Activated T-helper 9 cell treated with anti-CD3 and anti-CD28 coated beads, Interleukin-2, amount 50 U/mL, for 16 hours (primary cell): ENCODE measurements around the gene DLGAP5.

ENCODE experiments used
- DNase-seq: peaks from one replicate; pipeline ENCODE4 v3.0.0-alpha.2; 2020; ENCODE audit warnings: low read depth

Gene DLGAP5

DNA sequence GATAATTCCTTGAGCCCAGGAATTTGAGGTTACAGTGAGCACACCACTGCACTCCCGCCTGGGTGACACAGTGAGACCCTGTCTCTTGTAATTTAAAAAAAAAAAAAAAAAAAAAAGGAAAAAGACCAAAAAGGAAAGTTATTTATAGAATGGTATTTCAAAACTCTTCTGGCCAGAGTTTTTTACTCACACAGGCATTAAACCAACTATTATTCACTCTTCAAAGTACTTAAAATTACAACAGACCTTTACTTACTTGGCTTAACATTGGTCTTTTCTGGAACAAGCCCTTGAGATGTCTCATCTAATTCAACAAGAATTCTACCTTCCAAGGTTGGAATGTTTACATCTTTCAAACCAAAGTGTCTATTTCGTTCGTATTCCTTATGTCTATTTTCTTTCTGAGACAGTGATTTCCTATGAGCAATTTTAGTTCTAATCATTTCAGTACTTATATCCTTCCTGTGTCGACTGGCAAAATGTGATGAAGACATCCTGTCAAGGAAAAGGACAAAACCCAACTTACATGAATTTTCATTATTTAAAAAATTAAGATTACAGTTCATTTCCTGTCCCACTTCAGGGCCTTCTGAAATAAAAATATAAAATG is 2.6 kb downstream of the DLGAP5 start:
- no peak for DNase-seq

- no peak for DNase-seq
These were observed 11.0 kb downstream of the DLGAP5 start for GRCh38 chr14:55180434-55180833.

DNA sequence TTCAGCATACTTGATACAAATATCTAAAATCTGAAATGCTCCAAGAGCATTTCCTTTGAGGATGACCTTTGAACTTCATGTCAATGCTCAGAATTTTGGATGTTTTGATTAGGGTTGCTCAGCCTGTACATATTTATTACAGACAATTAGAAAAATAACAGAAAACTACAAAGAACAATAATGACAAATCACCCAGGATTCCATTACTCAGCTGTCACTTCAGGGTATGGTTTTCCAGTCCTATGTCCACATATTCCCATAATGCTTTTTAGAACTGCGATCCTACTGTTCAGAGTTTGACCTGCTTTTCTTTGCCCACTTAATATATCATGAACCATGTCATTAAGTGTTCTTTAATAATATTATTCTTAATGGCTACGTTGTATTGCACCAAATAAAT is 11.4 kb downstream of the DLGAP5 start:
- DNase-seq = no peak

DNA sequence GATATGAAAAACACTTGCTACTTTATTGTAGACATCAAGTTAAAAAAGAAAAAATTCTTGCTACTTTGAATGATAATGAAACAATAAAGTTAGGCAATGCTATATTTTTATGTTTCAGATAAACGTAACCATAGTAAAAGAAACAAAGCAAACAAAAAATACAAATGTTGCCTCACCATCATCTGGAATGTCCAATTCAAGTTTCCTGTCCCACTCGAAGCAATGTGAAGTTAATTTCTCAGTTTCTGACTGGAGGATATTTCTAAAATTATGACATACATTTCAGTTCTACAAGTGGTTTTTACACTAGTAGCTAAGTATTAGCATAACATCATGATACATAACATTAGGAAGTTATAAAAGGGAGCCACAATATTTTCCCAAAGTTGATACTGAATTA is 20.9 kb downstream of the DLGAP5 start:
- DNase-seq = no peak

DNA sequence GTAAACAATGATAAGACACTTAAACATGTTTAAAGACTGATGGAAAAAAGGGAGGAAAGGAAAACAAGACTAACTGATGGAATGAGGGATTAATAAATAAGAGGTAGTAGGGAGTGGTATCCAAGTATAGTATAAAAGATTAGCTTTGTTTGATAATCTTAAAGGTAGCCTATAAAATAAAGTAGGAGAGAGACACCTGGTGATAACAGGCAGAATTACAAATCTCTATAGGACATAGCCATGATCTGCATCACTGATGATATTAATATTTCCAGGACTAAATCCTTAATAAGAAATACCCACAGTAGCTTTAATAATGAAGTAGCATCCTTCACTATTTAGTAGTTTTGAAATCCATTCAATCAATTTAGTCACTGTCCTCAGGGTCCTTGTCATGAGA is 30.4 kb downstream of the DLGAP5 start:
- no peak for DNase-seq

DNA sequence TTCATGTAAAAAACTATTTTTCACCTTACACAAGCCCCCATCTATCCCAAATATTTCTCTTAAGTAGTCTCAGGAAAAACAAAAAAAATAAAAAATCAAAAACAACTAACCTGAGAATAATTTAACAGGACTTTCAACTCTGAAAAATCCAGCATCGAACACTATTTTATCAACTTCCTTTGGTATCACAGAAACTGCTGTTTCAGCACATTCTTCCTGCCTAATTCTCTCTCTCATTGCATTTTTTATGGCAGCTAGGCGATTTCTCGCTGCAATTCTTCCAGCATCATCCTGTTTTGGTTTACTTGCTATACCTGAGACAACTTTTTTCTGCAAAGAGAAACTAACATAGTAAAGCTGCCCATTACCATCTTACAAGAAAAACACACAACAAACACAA is 33.0 kb downstream of the DLGAP5 start:
- DNase-seq = no peak

- no peak for DNase-seq
These were observed 34.3 kb downstream of the DLGAP5 start for GRCh38 chr14:55157080-55157479.

DNA sequence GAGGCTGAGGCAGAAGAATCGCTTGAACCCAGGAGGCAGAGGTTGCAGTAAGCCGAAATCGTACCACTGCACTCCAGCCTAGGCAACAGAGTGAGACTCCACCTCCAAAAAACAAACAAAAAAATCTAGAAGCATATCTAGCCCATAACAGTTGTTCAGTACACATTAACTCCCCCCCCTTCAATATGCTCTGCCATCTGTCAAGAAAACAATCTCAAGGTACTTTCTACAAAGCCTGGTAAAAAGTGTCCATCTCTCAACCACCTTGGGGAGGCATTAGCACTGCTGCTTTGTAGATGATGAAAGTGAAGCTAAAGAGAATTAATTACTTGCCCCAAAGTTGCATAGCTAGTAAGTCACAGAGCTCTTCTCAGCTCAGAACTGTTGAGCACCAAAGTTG is 37.4 kb downstream of the DLGAP5 start:
- no peak for DNase-seq

- no peak for DNase-seq
These were observed 39.2 kb downstream of the DLGAP5 start for GRCh38 chr14:55152052-55152753.

- no peak for DNase-seq
These were observed 39.8 kb downstream of the DLGAP5 start for GRCh38 chr14:55151601-55152000.

- no peak for DNase-seq
These were observed 45.0 kb downstream of the DLGAP5 start for GRCh38 chr14:55146425-55146824.

DNA sequence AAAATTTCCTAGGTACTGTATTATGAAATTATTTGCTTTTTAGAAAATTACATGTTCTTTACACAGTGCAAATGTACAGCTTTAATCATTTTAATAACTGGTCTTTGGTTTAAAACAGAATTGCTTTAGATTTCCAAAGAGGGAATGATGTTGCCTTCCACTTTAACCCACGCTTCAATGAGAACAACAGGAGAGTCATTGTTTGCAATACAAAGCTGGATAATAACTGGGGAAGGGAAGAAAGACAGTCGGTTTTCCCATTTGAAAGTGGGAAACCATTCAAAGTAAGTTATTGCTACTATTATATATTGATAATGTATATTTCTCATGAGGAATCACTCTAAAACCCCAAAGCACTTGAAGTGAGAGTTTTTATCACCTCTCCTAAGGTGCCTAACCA is 48.9 kb downstream of the DLGAP5 start:
- no peak for DNase-seq

DNA sequence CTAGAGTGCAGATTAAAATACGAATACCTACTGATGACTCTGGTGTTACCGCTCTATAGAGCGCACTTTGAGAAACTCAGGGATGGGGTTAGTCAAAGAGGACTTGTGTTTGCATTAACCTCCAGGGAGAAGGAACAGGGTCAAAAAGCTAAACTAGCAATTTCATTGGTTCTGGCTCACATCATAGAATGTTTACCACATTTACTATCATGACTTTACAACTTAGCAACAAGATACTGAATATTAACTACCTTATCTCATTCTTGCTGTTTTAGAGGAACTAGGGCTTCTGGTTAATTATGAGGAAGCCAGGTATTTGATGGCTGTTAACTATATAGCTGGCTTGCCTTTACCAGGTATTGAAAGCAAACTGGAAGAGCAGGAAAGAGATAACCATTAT is 49.6 kb downstream of the DLGAP5 start:
- no peak for DNase-seq

DNA sequence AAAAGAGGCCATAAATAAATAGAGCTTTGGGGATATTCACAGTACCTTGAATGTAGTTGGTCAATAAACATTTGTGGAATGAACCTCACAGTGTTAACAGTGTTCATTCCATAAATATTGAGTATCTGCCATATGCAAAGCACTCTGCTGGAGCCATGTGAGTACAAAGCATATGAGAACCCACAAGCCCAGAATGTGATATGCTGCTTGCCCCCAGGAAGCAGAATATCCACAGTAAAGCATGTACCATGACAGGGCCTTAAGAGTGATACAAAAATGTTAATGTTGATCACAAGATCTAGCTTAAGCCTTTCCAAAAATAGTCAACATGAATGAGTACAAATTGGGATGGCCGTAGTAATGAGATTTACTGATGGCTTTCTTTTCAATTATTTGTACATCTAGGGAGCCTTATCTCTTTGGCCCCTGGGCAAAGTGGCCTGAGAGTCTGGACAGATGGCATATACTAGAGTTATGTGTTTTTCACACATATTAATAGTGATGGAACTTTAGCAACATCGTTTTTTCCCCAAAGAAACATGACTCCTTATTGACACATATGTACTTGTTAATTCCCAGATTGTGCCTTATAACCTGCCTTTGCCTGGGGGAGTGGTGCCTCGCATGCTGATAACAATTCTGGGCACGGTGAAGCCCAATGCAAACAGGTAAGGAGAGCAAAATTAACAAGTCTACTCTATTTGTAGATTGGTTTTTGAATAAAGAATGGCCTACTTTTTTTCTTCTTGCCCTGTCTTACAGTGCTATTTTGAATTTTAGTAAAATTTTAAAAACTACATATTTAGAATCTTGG is 51.5 kb downstream of the DLGAP5 start:
- no peak for DNase-seq

- no peak for DNase-seq
These were observed 52.2 kb downstream of the DLGAP5 start for GRCh38 chr14:55139141-55139540.

GRCh38 chr14:55138091-55138490 is 53.3 kb downstream of the DLGAP5 start:
- no peak for DNase-seq

GRCh38 chr14:55136885-55137786 is 54.2 kb downstream of the DLGAP5 start:
- DNase-seq = no peak

DNA sequence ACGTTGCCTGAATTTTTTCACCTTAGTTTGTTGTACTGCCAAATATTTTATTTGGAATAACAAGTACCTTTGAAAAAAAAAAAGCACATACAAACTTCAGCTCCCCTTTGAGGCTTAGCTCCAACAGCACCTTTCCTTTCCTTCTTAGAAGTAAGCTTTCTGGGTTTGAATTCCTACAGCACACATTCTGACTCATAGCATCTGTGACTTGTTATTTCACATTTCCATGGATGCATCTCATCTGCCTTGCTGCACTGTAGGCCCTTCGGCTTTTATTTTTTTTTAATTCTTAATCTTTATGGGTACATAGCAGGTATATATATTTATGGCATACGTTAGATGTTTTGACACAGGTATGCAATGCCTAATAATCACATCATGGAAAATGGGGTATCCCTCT is 55.1 kb downstream of the DLGAP5 start:
- DNase-seq = no peak

DNA sequence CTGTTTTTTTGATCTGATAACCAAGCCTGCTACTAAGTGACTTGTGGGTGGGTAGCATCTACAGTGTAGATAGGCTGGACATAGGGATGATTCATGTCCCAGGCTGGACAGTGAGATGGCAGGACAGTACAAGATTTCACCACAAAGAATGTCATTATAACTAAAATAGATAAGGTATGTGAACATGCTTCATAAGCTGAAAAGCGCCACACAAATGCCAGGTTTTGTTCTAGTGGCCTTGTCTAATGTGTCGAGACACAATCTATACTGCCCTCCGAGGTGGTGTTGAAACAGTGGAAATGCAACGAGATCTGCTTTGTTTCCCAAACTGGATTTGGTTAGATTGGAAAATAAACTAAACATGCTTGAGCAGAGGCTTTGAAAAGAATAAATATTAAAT is 58.0 kb downstream of the DLGAP5 start:
- DNase-seq = no peak

DNA sequence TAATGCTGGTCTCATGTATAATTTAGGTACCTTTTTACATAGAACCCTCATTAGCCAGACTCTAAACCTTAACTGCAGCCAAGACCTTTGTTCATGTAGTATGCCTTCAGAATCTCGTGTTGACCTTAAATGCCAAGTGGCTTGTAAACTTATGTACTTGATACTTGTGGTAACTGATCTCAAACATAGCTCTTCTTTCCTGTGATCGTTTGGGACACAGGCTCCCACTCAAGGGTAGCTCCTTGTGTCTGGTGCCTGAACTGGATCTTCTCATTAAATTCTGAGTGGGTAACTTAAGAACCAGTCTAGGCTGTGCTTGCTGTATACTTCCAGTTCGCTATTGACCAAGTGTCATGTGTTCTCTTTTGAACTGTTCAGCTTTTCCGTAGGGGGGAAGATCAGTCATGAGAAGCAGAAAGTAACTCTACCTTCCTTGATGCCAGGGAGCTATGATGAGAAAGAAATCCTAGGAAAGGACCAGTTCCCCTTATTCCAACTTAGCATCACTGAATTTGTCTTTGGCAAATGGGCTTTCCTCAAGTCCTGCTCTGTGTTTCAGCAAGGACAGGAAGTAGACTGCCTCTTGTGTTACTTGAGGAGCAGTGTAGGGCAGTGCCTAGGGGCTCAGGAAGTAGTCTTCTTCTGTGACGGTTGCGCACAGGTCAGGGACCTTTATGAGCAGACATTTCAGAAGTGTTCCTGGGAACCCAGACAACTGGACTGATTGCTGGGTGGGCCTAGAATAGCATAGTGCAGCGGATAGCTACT is 59.8 kb downstream of the DLGAP5 start:
- no peak for DNase-seq

- DNase-seq = no peak
These were observed 61.2 kb downstream of the DLGAP5 start for GRCh38 chr14:55130196-55130550.
